WTC11 (cell line): ENCODE data around the gene RNF19B.
A peak's percentile ranks its signal among the peaks of the same experiment; 100 is the strongest.

Experiments used
- AR ChIP-seq: fragments of 250-450 bp; sonication (Bioruptor Pico); IDR thresholded peaks from 2 replicates; pipeline ENCODE4 v1.9.0; 2021; ENCODE audit warnings: mild to moderate bottlenecking
- ATF1 ChIP-seq: sonication (generic); formaldehyde crosslinking; IDR thresholded peaks from 2 replicates; pipeline ENCODE4 v1.8.1; 2023; ENCODE audit warnings: mild to moderate bottlenecking, moderate library complexity, missing genetic modification reagents
- ATF3 ChIP-seq: sonication (generic); formaldehyde crosslinking; conservative IDR thresholded peaks from 2 replicates; pipeline ENCODE4 v1.8.1; 2022; ENCODE audit warnings: mild to moderate bottlenecking, missing genetic modification reagents
- CTCF ChIP-seq: fragments of 200-600 bp; IDR thresholded peaks from 2 replicates; pipeline ENCODE4 v1.8.0; 2022; ENCODE audit warnings: antibody characterized with exemption
- FOXJ3 ChIP-seq: sonication (generic); formaldehyde crosslinking; IDR thresholded peaks from 2 replicates; pipeline ENCODE4 v1.9.0; 2021; ENCODE audit warnings: missing genetic modification reagents, mild to moderate bottlenecking, borderline replicate concordance
- FOXK1 ChIP-seq: sonication (generic); formaldehyde crosslinking; IDR thresholded peaks from 2 replicates; pipeline ENCODE4 v1.8.0; 2022; ENCODE audit warnings: mild to moderate bottlenecking, moderate library complexity, missing genetic modification reagents
- GABPB1 ChIP-seq: sonication (generic); formaldehyde crosslinking; IDR thresholded peaks from 2 replicates; pipeline ENCODE4 v1.8.1; 2023; ENCODE audit warnings: mild to moderate bottlenecking, missing genetic modification reagents
- MAX ChIP-seq: sonication (generic); formaldehyde crosslinking; IDR thresholded peaks from 2 replicates; pipeline ENCODE4 v1.8.0; 2022; ENCODE audit warnings: mild to moderate bottlenecking, missing genetic modification reagents
- PREB ChIP-seq: sonication (generic); formaldehyde crosslinking; IDR thresholded peaks from 2 replicates; pipeline ENCODE4 v1.8.1; 2022; ENCODE audit warnings: mild to moderate bottlenecking, missing genetic modification reagents, moderate library complexity, borderline replicate concordance
- TCF7 ChIP-seq: sonication (generic); formaldehyde crosslinking; IDR thresholded peaks from 2 replicates; pipeline ENCODE4 v1.8.0; 2022; ENCODE audit warnings: mild to moderate bottlenecking, low read depth, missing genetic modification reagents, moderate library complexity
- USF1 ChIP-seq: sonication (generic); formaldehyde crosslinking; IDR thresholded peaks from 2 replicates; pipeline ENCODE4 v1.8.0; 2022; ENCODE audit warnings: mild to moderate bottlenecking, missing genetic modification reagents
- ZBTB43 ChIP-seq: sonication (generic); formaldehyde crosslinking; IDR thresholded peaks from 2 replicates; pipeline ENCODE4 v1.8.1; 2023; ENCODE audit warnings: mild to moderate bottlenecking, missing genetic modification reagents
- ZNF512 ChIP-seq: sonication (generic); formaldehyde crosslinking; IDR thresholded peaks from 2 replicates; pipeline ENCODE4 v1.8.1; 2022; ENCODE audit warnings: missing genetic modification reagents, borderline replicate concordance

- TF ChIP-seq CTCF (no peak), PREB (CRISPR knock-in tag) (no peak), GABPB1 (peak; percentile 38; the same call in 1 of the 2 replicates), MAX (CRISPR knock-in tag) (no peak), ZBTB43 (CRISPR knock-in tag) (no peak), FOXJ3 (CRISPR knock-in tag) (no peak), TCF7 (CRISPR knock-in tag) (no peak), ATF1 (CRISPR knock-in tag) (no peak), ATF3 (CRISPR knock-in tag) (no peak), AR (CRISPR knock-in tag) (no peak), ZNF512 (no peak), USF1 (CRISPR knock-in tag) (no peak), FOXK1 (peak; percentile 66; the same call in 1 of the 2 replicates)
Measured at GRCh38 chr1:32963746-32964460, 706 bp downstream of the RNF19B start.
